LNCaP clone FGC (cell line): ENCODE results near the gene RELL1.
A peak's percentile ranks its signal among the peaks of the same experiment; 100 is the strongest.

Experiments
- DNase-seq: peaks from one replicate; pipeline ENCODE4 v3.0.0-alpha.2; 2011; ENCODE audit warnings: low read depth
- H3K4me3 ChIP-seq: 2 replicates; pipeline ENCODE4 v1.5.1; 2011; ENCODE audit warnings: mild to moderate bottlenecking, low read depth, low read length, control low read depth
- CTCF ChIP-seq: IDR thresholded peaks from 2 replicates; pipeline ENCODE4 v1.5.1; 2012; ENCODE audit warnings: mild to moderate bottlenecking; ENCODE audit not compliant: control insufficient read depth, insufficient read depth; ENCODE audit errors: extremely low read depth

Gene RELL1

GRCh38 chr4:37597034-37597433 lies 89.1 kb downstream of the RELL1 start:
- no peak for TF ChIP-seq CTCF
- DNase-seq = no peak
- H3K4me3 ChIP-seq = no peak overlapping the region

GRCh38 chr4:37595875-37596680 lies 90.1 kb downstream of the RELL1 start:
- no peak for DNase-seq
- no peak for TF ChIP-seq CTCF

GRCh38 chr4:37594099-37594498 lies 92.1 kb downstream of the RELL1 start:
- H3K4me3 ChIP-seq = no peak overlapping the region
- peak; percentile 31 for TF ChIP-seq CTCF
- DNase-seq = no peak

More at GRCh38 chr4:37595875-37596680, 90.1 kb downstream of the RELL1 start:
- H3K4me3 ChIP-seq = no peak overlapping the region

- DNase-seq = no peak
- TF ChIP-seq CTCF = no peak
- H3K4me3 ChIP-seq = no peak overlapping the region
Measured at GRCh38 chr4:37591349-37591748, 94.8 kb downstream of the RELL1 start.

- TF ChIP-seq CTCF = no peak
- DNase-seq = no peak
- no peak overlapping the region for H3K4me3 ChIP-seq
Measured at GRCh38 chr4:37590016-37590415, 96.2 kb downstream of the RELL1 start.

GRCh38 chr4:37588150-37588549 lies 98.0 kb downstream of the RELL1 start:
- no peak overlapping the region for H3K4me3 ChIP-seq
- DNase-seq = no peak
- TF ChIP-seq CTCF = no peak

GRCh38 chr4:37586194-37586593 lies 100.0 kb downstream of the RELL1 start:
- TF ChIP-seq CTCF = no peak
- no peak for DNase-seq
- H3K4me3 ChIP-seq = no peak overlapping the region
